ENCODE measurements around the gene CEP112. TPM values are rescaled to one million over a fixed set of nuclear protein-coding genes. Genes with fewer than 3 reads are reported as not detected.

CEP112 gene
- total and polyA plus RNA-seq, 10 of the 15 experiments (the other 5 are each of a cell fraction or from before 2014, with no cell fraction given): 0.11 to 3.8 (median 0.32) TPM; not detected in 1

GRCh38 chr17:65998675-65999074, 193.3 kb downstream of the CEP112 start (continued):
- TF ChIP-seq CEBPZ (IDR thresholded peaks at IDR 0.05; ENCODE audit: low read depth, low read length): no peak
- no peak for TF ChIP-seq CBX5 (IDR thresholded peaks at IDR 0.05; ENCODE audit: low read depth)
- no peak for TF ChIP-seq NBN (IDR thresholded peaks at IDR 0.05)
- TF ChIP-seq MYB (IDR thresholded peaks at IDR 0.05; ENCODE audit: borderline replicate concordance, low read depth, low read length): no peak
- no peak for TF ChIP-seq JUNB (IDR thresholded peaks at IDR 0.05)
- TF ChIP-seq ZNF622 (IDR thresholded peaks at IDR 0.05): no peak
- no peak for TF ChIP-seq REST (IDR thresholded peaks at IDR 0.05; ENCODE audit: low read depth, low read length)

All from GM12878 (cell line).